GM12878 (cell line): ENCODE data around the gene SLC4A9. TPM values are rescaled to one million over a fixed set of nuclear protein-coding genes. Genes with fewer than 3 reads are reported as not detected.
A peak's percentile ranks its signal among the peaks of the same experiment; 100 is the strongest.
"Not testable (repeated sequence)": the region's sequence is repeated elsewhere in the genome, so short reads cannot be mapped to it uniquely, and the experiment has no call there.

Source experiments
- ATAC-seq: fragments of 200-7000 bp; cut with Tn5 transposase; 3 replicates; pipeline ENCODE4 v1.9.1; 2020; ENCODE audit warnings: mild to moderate bottlenecking, moderate library complexity
- BruUV-seq: library from RNA; stranded (reverse); fragments of 400-500 nt; replicated peaks from 2 replicates; lab custom pipeline; 2021; lab: Mats Ljungman, UMichigan
- CTCF ChIA-PET: fragments of 300-600 bp; sonication (Branson Sonifier 250); formaldehyde crosslinking; extraction: SDS; loops from one replicate; lab custom pipeline; 2021; ENCODE audit warnings: inconsistent platforms; lab: Yijun Ruan, JAX
- POLR2A ChIA-PET: fragments of 350-600 bp; formaldehyde crosslinking; extraction: SDS; loops from one replicate; lab custom pipeline; 2021; ENCODE audit warnings: inconsistent platforms; lab: Charles Lee
- RAD21 ChIA-PET: fragments of 300-600 bp; sonication (Branson Sonifier 250); formaldehyde crosslinking; loops from one replicate; lab custom pipeline; 2023; ENCODE audit warnings: antibody characterized with exemption; ENCODE audit not compliant: unreplicated experiment; lab: Charles Lee
- SMC1A ChIA-PET: fragments of 300-600 bp; sonication (Branson Sonifier 250); formaldehyde crosslinking; loops from one replicate; lab custom pipeline; 2023; ENCODE audit not compliant: unreplicated experiment, uncharacterized antibody; lab: Charles Lee
- DNase-seq: peaks from one replicate; pipeline ENCODE4 v3.0.0-alpha.2; 2011; ENCODE audit warnings: low read depth, low spot score
- FAIRE-seq: peaks from 3 replicates; lab custom pipeline; 2011; peaks lifted over from hg19 to GRCh38; lab: Jason Lieb, UNC
- H2AFZ ChIP-seq: 2 replicates; pipeline ENCODE4 v1.6.0; 2011; ENCODE audit warnings: low read depth, low read length, control low read depth; ENCODE audit not compliant: control insufficient read depth
- H3K27ac ChIP-seq: 2 replicates; pipeline ENCODE4 v1.5.1; 2011; ENCODE audit warnings: control low read depth; ENCODE audit not compliant: control insufficient read depth, insufficient read depth
- H3K27me3 ChIP-seq, 2 experiments: replicated peaks in 1 of 2; 2 replicates each; pipeline versions ENCODE4 v1.6.0 to v1.6.1; 2011; ENCODE audit warnings: low read length in 1 of 2; ENCODE audit not compliant: control insufficient read depth in 2 of 2, insufficient read depth in 2 of 2
- H3K36me3 ChIP-seq, 2 experiments: 2 replicates each; pipeline ENCODE4 v1.5.1; 2011; ENCODE audit warnings: low read length in 1 of 2; ENCODE audit not compliant: control insufficient read depth in 2 of 2, insufficient read depth in 2 of 2
- H3K4me1 ChIP-seq: 2 replicates; pipeline ENCODE4 v1.6.1; 2011; ENCODE audit warnings: mild to moderate bottlenecking, low read length, moderate library complexity, mixed read lengths; ENCODE audit not compliant: control insufficient read depth, insufficient read depth
- H3K4me2 ChIP-seq: 2 replicates; pipeline ENCODE4 v1.6.0; 2011; ENCODE audit warnings: control low read depth; ENCODE audit not compliant: control insufficient read depth, insufficient read depth
- H3K4me3 ChIP-seq: fragments of 200-600 bp; sonication (generic); 2 replicates; pipeline ENCODE4 v1.5.1; 2016
- H3K79me2 ChIP-seq: 2 replicates; pipeline ENCODE4 v1.6.0; 2011; ENCODE audit warnings: low read length; ENCODE audit not compliant: control insufficient read depth, insufficient read depth
- H3K9ac ChIP-seq: 2 replicates; pipeline ENCODE4 v1.8.0; 2011; ENCODE audit warnings: low read length, control low read depth, mixed read lengths; ENCODE audit not compliant: control insufficient read depth, insufficient read depth
- H3K9me3 ChIP-seq: replicated peaks from 3 replicates; pipeline ENCODE4 v1.5.1; 2011; ENCODE audit warnings: mild to moderate bottlenecking, low read length; ENCODE audit not compliant: control insufficient read depth, insufficient read depth
- H4K20me1 ChIP-seq: 2 replicates; pipeline ENCODE4 v1.6.0; 2011; ENCODE audit not compliant: control insufficient read depth, insufficient read depth
- ESRRA ChIP-seq: IDR thresholded peaks from 2 replicates; pipeline ENCODE4 v1.6.1; 2012; ENCODE audit warnings: mild to moderate bottlenecking, low read length, improper control_type of control experiment
- IRF3 ChIP-seq: fragments of 450-650 bp; IDR thresholded peaks from 2 replicates; pipeline ENCODE4 v1.6.1; 2014; ENCODE audit warnings: mild to moderate bottlenecking
- RELB ChIP-seq: fragments of 450-650 bp; IDR thresholded peaks from 2 replicates; pipeline ENCODE4 v1.6.1; 2017; ENCODE audit warnings: low read depth, mild to moderate bottlenecking, moderate library complexity
- RUNX3 ChIP-seq: IDR thresholded peaks from 2 replicates; pipeline ENCODE4 v1.6.1; 2012; ENCODE audit warnings: low read length, inconsistent platforms
- STAT1 ChIP-seq: fragments of 450-650 bp; conservative IDR thresholded peaks from 2 replicates; pipeline ENCODE4 v1.6.1; 2014; ENCODE audit warnings: antibody characterized with exemption, mild to moderate bottlenecking
- WGBS: methylation state at CpG from one replicate; pipeline ENCODE4 v1.1.6; 2016; ENCODE audit warnings: low lambda C conversion rate; ENCODE audit not compliant: insufficient replicate concordance, insufficient coverage; ENCODE audit errors: missing lambda C conversion rate; 5-methylcytosine and 5-hydroxymethylcytosine counted together
- in situ Hi-C: fragments of 300-500 bp; cut with MboI; formaldehyde crosslinking; loops from 9 replicates; pipeline ENCODE4 v1.14.3; 2018; ENCODE audit warnings: mixed read lengths
- intact Hi-C: fragments of 100-400 bp; cut with micrococcal nuclease; formaldehyde crosslinking; loops from one replicate; pipeline ENCODE4 v1.14.2; 2022; ENCODE audit not compliant: unreplicated experiment
- polyA plus RNA-seq, 11 experiments: library from polyadenylated mRNA; depleted of rRNA in 4 of 11; unstranded in 6 of 11; stranded (reverse) in 5 of 11; fragments of >200 nt; fragmentation: Nextera tagmentation in 4 of 11; fragmentation: Illumina TruSeq in 1 of 11; extraction: Ambion mirVana in 4 of 11; extraction: Trizol in 1 of 11; gene quantifications; 1 replicate in 1 of 11; 2 replicates in 10 of 11; pipeline versions ENCODE4 v1.2.1 to v1.2.3, GENCODE V29; 2011 to 2016; ENCODE audit warnings: inconsistent platforms in 2 of 11, missing spikeins in 2 of 11, low read depth in 1 of 11
- total RNA-seq, 4 experiments: library from RNA; depleted of rRNA in 3 of 4; stranded (reverse); fragments of >200 nt in 3 of 4; fragmentation: Illumina TruSeq in 1 of 4; extraction: Trizol in 1 of 4; gene quantifications; 2 replicates each; pipeline versions ENCODE4 v1.2.1 to v1.2.3, GENCODE V29; 2013 to 2021

Gene SLC4A9
- total and polyA plus RNA-seq, 10 of the 15 experiments (the other 5 are each of a cell fraction or from before 2014, with no cell fraction given) = 0.03 to 0.05 (median 0.05) TPM; not detected in 7

GRCh38 chr5:140420226-140420570 is 60.2 kb downstream of the SLC4A9 start (continued):
- TF ChIP-seq STAT1 = no peak
- TF ChIP-seq, all 136 proteins: peak for 0

DNA sequence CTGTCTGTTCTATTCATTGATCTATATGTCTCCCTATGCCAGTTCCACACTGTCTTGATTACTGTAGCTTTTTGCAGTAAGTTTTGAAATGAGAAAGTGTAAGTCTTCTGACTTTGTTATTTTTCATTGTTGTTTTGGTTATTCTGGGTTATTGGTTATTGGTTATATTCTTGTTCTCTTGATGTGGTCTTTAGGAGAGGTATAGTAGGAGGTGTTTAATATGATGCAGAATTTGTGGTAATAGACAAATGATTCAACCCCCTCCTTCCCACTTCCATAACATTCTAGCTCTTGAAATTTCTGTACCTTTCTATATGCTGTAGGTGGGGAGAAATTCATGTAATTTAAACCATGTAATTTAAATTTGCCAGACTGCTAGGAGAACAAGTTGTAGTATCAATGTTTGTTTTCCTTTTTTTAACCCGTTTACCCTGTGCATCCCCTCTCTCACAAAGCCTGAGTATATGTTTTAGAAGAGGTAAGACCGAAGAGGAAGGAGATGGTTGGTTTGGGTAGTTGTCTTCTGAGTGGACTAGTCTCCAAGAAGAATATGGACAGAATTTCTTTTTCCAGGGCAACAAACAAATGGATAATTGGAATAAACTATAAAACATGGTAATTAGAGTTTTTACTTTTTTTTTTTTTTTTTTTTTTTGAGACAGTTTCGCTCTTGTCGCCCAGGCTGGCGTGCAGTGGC is 60.8 kb downstream of the SLC4A9 start:
- Histone ChIP-seq H2AFZ (no peak overlapping the region), H3K4me1 (no peaks in the 10 kb centered on the region), H3K4me3 (no peak overlapping the region), H3K27ac (no peak overlapping the region), H4K20me1 (no peaks in the 10 kb centered on the region; the same call in 1 of the 2 replicates), H3K4me2 (no peak overlapping the region), H3K79me2 (peaks cover 79% of the 10 kb centered on the region), H3K9me3 (no peaks in the 10 kb centered on the region; the same call in 2 of the 3 replicates), H3K9ac (no peak overlapping the region), H3K36me3 (peaks cover 0 to 12% of the 10 kb centered on the region in 2 experiments; a peak in 3 of 4 replicates), H3K27me3 (no peaks in the 10 kb centered on the region)
- TF ChIP-seq IRF3 (no peak), RUNX3 (peak; percentile 12; the same call in 1 of the 2 replicates), ESRRA (no peak), RELB (no peak)
- in situ Hi-C loops = loop anchor here (25.0 kb wide), 1 partner anchor 1191 kb away; the partner anchor contains the start of gene DIAPH1
- DNase-seq (no peak), FAIRE-seq (no peak), ATAC-seq (no peak)
- SMC1A ChIA-PET = interaction anchor here (1.0 to 1.3 kb wide), 2 partner anchors 20 to 77 kb away, joined by 3 to 4 read pairs; partner anchors contain the start of gene ANKHD1
- intact Hi-C loops = no loop called here
- WGBS = 92% methylated on average over 4 of the region's 5 CpGs
- POLR2A ChIA-PET = no interaction called here
- RAD21 ChIA-PET = interaction anchor here (0.6 to 0.8 kb wide), 2 partner anchors 25 to 45 kb away, joined by 3 to 5 read pairs; no protein-coding TSS in a partner anchor
- CTCF ChIA-PET = interaction anchor here (1.2 kb wide), 1 partner anchor 9 kb away, joined by 5 read pairs; no protein-coding TSS in a partner anchor
- BruUV-seq = no TSS peak

- ATAC-seq, CTCF ChIA-PET, BruUV-seq, H4K20me1 ChIP-seq, H3K4me2 ChIP-seq, RAD21 ChIA-PET, H3K9me3 ChIP-seq, H3K4me1 ChIP-seq, DNase-seq, H3K27me3 ChIP-seq, H3K27ac ChIP-seq, POLR2A ChIA-PET, H3K9ac ChIP-seq, intact Hi-C loops, FAIRE-seq, H2AFZ ChIP-seq, H3K4me3 ChIP-seq: not testable (repeated sequence)
- 95% methylated on average over 7 of the region's 7 CpGs for WGBS
- Histone ChIP-seq H3K36me3 (peaks cover 0 to 12% of the 10 kb centered on the region in 2 experiments; a peak in 3 of 4 replicates), H3K79me2 (peaks cover 77% of the 10 kb centered on the region)
- SMC1A ChIA-PET = interaction anchor here (1.0 kb wide), 1 partner anchor 76 kb away, joined by 3 read pairs; no protein-coding TSS in a partner anchor
- in situ Hi-C loops = loop anchor here (25.0 kb wide), 1 partner anchor 1191 kb away; the partner anchor contains the start of gene DIAPH1
Measured at GRCh38 chr5:140421375-140421774, 61.4 kb downstream of the SLC4A9 start.
